ENCODE measurements around the gene GSG1L. TPM values are rescaled to one million over a fixed set of nuclear protein-coding genes. Genes with fewer than 3 reads are reported as not detected.
"Not testable (repeated sequence)": the region's sequence is repeated elsewhere in the genome, so short reads cannot be mapped to it uniquely, and the experiment has no call there.

The GSG1L gene
- total and polyA plus RNA-seq, 5 donors: 29.5 to 44.8 (median 33.4) TPM

- no peak for ATAC-seq
- Histone ChIP-seq H3K27ac (ENCODE audit: low read length) (no peak overlapping the region), H3K4me3 (ENCODE audit: low read length) (no peak overlapping the region), H3K27me3 (ENCODE audit: control insufficient read depth, insufficient read depth) (no peaks in the 10 kb centered on the region), H3K9me3 (ENCODE audit: control insufficient read depth, low read length) (no peaks in the 10 kb centered on the region), H3K4me1 (ENCODE audit: control insufficient read depth, insufficient read depth, low read length) (no peaks in the 10 kb centered on the region)
- 52% methylated on average over 12 of the region's 12 CpGs for WGBS
- intact Hi-C loops (cut with DNase I): no loop called here
- no peak for DNase-seq
Measured at GRCh38 chr16:27890866-27891265, 172.6 kb downstream of the GSG1L start.

GRCh38 chr16:27890006-27890405, 173.5 kb downstream of the GSG1L start:
- Histone ChIP-seq H3K27ac (ENCODE audit: low read length) (no peak overlapping the region), H3K9me3 (ENCODE audit: control insufficient read depth, low read length) (no peaks in the 10 kb centered on the region), H3K4me1 (ENCODE audit: control insufficient read depth, insufficient read depth, low read length) (no peaks in the 10 kb centered on the region), H3K4me3 (ENCODE audit: low read length) (no peak overlapping the region), H3K27me3 (ENCODE audit: control insufficient read depth, insufficient read depth) (no peaks in the 10 kb centered on the region)
- ATAC-seq (no peak), DNase-seq (no peak)
- intact Hi-C loops (cut with DNase I): no loop called here
- WGBS: 90% methylated on average over 6 of the region's 6 CpGs

GRCh38 chr16:27883576-27883975, 179.9 kb downstream of the GSG1L start:
- ATAC-seq: no peak
- WGBS: 75% methylated on average over 5 of the region's 5 CpGs
- intact Hi-C loops (cut with DNase I): no loop called here

GRCh38 chr16:27880287-27880686, 183.2 kb downstream of the GSG1L start:
- intact Hi-C loops (cut with DNase I): no loop called here

More at GRCh38 chr16:27883576-27883975, 179.9 kb downstream of the GSG1L start:
- no peaks in the 10 kb centered on the region for H3K27me3 ChIP-seq (ENCODE audit: control insufficient read depth, insufficient read depth)
- H3K9me3 ChIP-seq (ENCODE audit: control insufficient read depth, low read length): no peaks in the 10 kb centered on the region
- DNase-seq: no peak
- no peak overlapping the region for H3K27ac ChIP-seq (ENCODE audit: low read length)
- no peak overlapping the region for H3K4me3 ChIP-seq (ENCODE audit: low read length)
- no peaks in the 10 kb centered on the region for H3K4me1 ChIP-seq (ENCODE audit: control insufficient read depth, insufficient read depth, low read length)

GRCh38 chr16:27879601-27880247, 183.8 kb downstream of the GSG1L start:
- H3K4me1 ChIP-seq (ENCODE audit: control insufficient read depth, insufficient read depth, low read length): no peaks in the 10 kb centered on the region
- H3K27ac ChIP-seq (ENCODE audit: low read length): no peak overlapping the region
- no peaks in the 10 kb centered on the region for H3K27me3 ChIP-seq (ENCODE audit: control insufficient read depth, insufficient read depth)
- 64% methylated on average over 3 of the region's 3 CpGs for WGBS
- DNase-seq (peak in 2 of 3 donors; percentile 67 to 70), ATAC-seq (peak; percentile 42 to 73)
- intact Hi-C loops (cut with DNase I): no loop called here
- peaks cover 1% of the 10 kb centered on the region for H3K9me3 ChIP-seq (ENCODE audit: control insufficient read depth, low read length)
- H3K4me3 ChIP-seq (ENCODE audit: low read length): no peak overlapping the region

More at GRCh38 chr16:27880287-27880686, 183.2 kb downstream of the GSG1L start:
- Histone ChIP-seq H3K9me3 (ENCODE audit: control insufficient read depth, low read length) (no peaks in the 10 kb centered on the region), H3K27me3 (ENCODE audit: control insufficient read depth, insufficient read depth) (no peaks in the 10 kb centered on the region), H3K27ac (ENCODE audit: low read length) (no peak overlapping the region), H3K4me1 (ENCODE audit: control insufficient read depth, insufficient read depth, low read length) (no peaks in the 10 kb centered on the region), H3K4me3 (ENCODE audit: low read length) (no peak overlapping the region)
- WGBS: 42% methylated on average over 2 of the region's 2 CpGs
- ATAC-seq: no peak
- no peak for DNase-seq

DNA sequence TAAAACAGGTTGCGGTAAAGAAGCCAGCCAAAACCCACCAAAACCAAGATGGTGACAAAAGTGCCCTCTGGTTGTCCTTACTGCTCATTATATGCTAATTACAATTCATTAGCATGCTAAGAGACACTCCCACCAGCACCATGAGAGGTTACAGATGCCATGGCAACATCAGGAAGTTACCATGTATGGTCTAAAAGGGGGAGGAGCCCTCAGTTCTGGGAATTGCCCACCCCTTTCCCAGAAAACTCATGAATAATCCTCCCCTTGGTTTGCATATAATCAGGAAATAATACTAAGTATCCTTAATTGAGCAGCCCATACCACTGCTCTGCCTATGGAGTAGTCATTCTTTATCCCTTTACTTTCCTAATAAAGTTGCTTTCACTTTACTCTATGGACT, 190.9 kb downstream of the GSG1L start:
- intact Hi-C loops (cut with DNase I): not testable (repeated sequence)

DNA sequence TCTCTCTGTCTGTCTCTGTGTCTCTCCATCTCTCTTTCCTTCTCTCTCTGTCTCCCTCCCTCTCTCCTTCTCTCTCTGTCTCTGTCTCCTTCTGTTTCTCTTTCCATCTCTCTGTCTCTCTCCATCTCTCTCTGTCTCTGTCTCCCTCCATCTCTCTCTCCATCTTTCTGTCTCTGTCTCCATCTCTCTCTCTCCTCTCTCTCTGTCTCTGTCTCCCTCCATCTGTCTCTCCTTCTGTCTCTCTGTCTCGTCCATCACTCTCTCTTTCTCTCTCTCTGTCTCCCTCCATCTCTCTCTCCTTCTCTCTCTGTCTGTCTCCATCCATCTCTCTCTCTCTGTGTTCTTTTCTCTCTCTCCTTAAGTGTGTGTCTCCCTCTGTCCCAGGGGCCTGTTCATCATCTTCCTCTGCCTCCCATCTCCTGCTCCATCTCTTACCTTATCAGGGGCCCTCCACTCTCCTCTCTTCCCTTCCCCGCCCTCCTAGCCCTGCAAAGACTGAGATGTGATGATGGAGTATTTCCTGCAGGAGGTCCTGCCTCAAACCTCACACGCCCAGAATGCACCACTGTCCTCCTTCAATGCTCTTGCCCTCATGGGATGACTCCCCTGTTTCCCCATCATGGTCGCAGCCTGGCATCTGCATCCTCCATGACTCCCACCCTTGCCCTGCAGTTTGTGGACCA, 193.3 kb downstream of the GSG1L start:
- intact Hi-C loops (cut with DNase I): no loop called here
- no peaks in the 10 kb centered on the region for H3K27me3 ChIP-seq (ENCODE audit: control insufficient read depth, insufficient read depth)
- no peak for DNase-seq
- 53% methylated on average over 4 of the region's 4 CpGs for WGBS
- no peak overlapping the region for H3K27ac ChIP-seq (ENCODE audit: low read length)
- ATAC-seq: no peak
- no peak overlapping the region for H3K4me3 ChIP-seq (ENCODE audit: low read length)
- no peaks in the 10 kb centered on the region for H3K4me1 ChIP-seq (ENCODE audit: control insufficient read depth, insufficient read depth, low read length)
- peaks cover 2% of the 10 kb centered on the region for H3K9me3 ChIP-seq (ENCODE audit: control insufficient read depth, low read length)

More for the DNA sequence above, 190.9 kb downstream of the GSG1L start:
- not testable (repeated sequence) for DNase-seq; H3K27ac ChIP-seq (ENCODE audit: low read length); ATAC-seq; H3K4me1 ChIP-seq (ENCODE audit: control insufficient read depth, insufficient read depth, low read length); H3K9me3 ChIP-seq (ENCODE audit: control insufficient read depth, low read length); H3K27me3 ChIP-seq (ENCODE audit: control insufficient read depth, insufficient read depth); H3K4me3 ChIP-seq (ENCODE audit: low read length)
- WGBS: 100% methylated on average over 1 of the region's 1 CpG

DNA sequence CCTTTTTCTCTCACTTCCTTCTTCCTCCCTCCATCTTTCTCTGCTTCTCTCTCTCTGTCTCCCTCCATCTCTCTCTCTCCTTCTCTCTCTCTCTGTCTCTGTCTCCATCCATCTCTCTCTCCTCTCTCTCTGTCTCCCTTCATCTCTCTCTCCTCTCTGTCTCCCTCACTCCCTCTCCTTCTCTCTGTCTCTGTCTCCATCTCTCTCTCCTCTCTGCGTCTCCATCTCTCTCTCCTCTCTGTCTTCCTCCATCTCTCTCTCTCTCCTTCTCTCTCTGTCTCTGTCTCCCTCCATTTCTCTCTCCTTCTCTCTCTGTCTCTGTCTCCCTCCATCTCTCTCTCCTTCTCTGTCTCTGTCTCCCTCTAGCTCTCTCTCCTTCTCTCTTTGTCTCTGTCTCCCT, 194.1 kb downstream of the GSG1L start:
- no peak for DNase-seq
- intact Hi-C loops (cut with DNase I): loop anchor here in 1 of 4 donors (10.0 kb wide), 1 partner anchor 225 kb away; no protein-coding TSS in a partner anchor
- no peaks in the 10 kb centered on the region for H3K9me3 ChIP-seq (ENCODE audit: control insufficient read depth, low read length)
- no peak for ATAC-seq
- 98% methylated on average over 1 of the region's 1 CpG for WGBS
- H3K4me3 ChIP-seq (ENCODE audit: low read length): no peak overlapping the region
- H3K27me3 ChIP-seq (ENCODE audit: control insufficient read depth, insufficient read depth): no peaks in the 10 kb centered on the region
- no peaks in the 10 kb centered on the region for H3K4me1 ChIP-seq (ENCODE audit: control insufficient read depth, insufficient read depth, low read length)
- H3K27ac ChIP-seq (ENCODE audit: low read length): no peak overlapping the region

DNA sequence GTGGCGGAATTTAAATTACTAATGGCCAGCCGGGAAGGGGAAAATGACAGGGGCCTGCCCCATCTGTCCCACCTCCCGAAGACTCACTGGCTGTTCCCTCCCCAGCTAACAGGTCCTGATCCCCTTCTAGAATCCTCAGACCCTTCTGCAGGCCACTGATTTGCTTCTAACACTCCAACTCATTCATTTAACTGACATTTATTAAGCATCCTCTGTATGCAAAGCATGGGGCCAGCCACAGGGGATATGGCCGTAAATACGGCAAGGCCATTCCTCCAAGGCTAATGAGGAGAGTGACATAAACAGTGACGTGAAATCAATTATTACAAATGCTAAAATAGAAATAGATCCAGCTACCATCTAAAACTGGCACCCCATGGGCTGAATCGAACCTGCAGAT, 195.3 kb downstream of the GSG1L start:
- ATAC-seq: no peak
- Histone ChIP-seq H3K27me3 (ENCODE audit: control insufficient read depth, insufficient read depth) (no peaks in the 10 kb centered on the region), H3K27ac (ENCODE audit: low read length) (no peak overlapping the region), H3K4me1 (ENCODE audit: control insufficient read depth, insufficient read depth, low read length) (no peaks in the 10 kb centered on the region), H3K4me3 (ENCODE audit: low read length) (no peak overlapping the region), H3K9me3 (ENCODE audit: control insufficient read depth, low read length) (peaks cover 2% of the 10 kb centered on the region)
- DNase-seq: no peak
- WGBS: 92% methylated on average over 7 of the region's 7 CpGs
- intact Hi-C loops (cut with DNase I): loop anchor here in 1 of 4 donors (10.0 kb wide), 1 partner anchor 223 kb away; no protein-coding TSS in a partner anchor

DNA sequence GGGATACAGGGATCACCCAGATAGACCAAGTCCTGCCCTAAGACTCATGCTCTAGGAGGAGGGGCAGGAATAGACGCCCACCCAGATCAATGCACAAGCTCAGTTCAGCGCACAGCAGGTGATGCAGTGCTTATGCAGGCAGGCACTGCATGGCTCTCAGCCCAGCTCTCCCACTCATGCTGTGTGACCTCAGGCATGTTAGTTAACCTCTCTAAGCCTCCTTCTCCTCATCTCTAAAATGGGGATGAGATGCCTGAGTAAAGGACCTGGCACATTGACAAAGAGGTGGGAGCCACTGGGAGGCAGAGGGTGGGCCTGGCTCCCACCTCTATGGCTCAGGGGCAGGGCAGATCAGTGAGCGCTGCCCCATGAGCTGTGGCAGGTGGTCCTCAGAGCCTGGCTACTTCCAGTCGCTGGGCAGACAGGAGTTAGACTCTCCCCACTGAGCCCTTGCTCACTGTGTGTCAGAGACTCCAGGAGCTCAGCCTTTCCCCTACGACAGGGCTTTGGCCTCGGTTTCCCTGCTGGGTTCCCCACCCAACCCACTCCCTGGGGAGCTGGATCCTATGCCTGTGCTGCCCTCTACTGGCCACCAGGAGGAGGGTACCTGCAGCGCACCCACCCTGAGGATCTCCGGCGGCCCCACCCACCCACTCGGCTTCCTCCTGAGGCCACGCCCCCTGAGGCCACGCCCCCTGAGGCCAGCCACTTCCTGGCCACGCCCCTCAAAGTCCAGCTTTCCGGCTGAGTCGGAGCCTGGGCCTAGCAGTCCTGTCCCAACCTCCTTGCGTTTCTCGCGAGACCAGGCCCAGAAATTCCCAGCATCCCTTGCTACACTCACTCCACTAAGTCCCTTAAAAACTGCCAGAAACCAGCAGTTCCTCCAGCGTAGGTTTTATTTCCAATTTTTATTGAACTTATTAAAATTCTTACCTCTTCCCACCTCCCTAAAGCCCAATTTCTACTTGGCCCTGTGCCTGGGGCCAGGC, 196.1 kb downstream of the GSG1L start:
- ATAC-seq (peak; percentile 63 to 77), DNase-seq (peak; percentile 60 to 81 (median 79))
- H3K4me1 ChIP-seq (ENCODE audit: control insufficient read depth, insufficient read depth, low read length): no peaks in the 10 kb centered on the region
- H3K9me3 ChIP-seq (ENCODE audit: control insufficient read depth, low read length): peaks cover 2% of the 10 kb centered on the region
- WGBS: 33% methylated on average over 19 of the region's 19 CpGs
- H3K27me3 ChIP-seq (ENCODE audit: control insufficient read depth, insufficient read depth): no peaks in the 10 kb centered on the region
- H3K4me3 ChIP-seq (ENCODE audit: low read length): no peak overlapping the region
- intact Hi-C loops (cut with DNase I): loop anchor here in 1 of 4 donors (10.0 kb wide), 1 partner anchor 223 kb away; no protein-coding TSS in a partner anchor
- H3K27ac ChIP-seq (ENCODE audit: low read length): no peak overlapping the region

Measured in right cardiac atrium (tissue), 5 donors.